Uterus (tissue), 2 donors: ENCODE data around the gene BTNL3.

Experiments
- CTCF ChIP-seq, 4 experiments: fragments of 200-600 bp in 2 of 4; fragments of 450-650 bp in 2 of 4; sonication (generic) in 2 of 4; IDR thresholded peaks; one replicate each; pipeline ENCODE4 v1.5.1; 2016 to 2019; ENCODE audit warnings: antibody characterized with exemption in 4 of 4, mild to moderate bottlenecking in 2 of 4, moderate library complexity in 1 of 4
- POLR2A ChIP-seq, 2 donors: fragments of 450-650 bp; IDR thresholded peaks; one replicate each; pipeline ENCODE4 v1.6.1; 2016; ENCODE audit warnings: antibody characterized with exemption in 2 of 2, mild to moderate bottlenecking in 1 of 2, moderate library complexity in 1 of 2

- TF ChIP-seq CTCF (IDR thresholded peaks at IDR 0.05) (no peak), POLR2A (IDR thresholded peaks at IDR 0.05) (no peak)
Observed at GRCh38 chr5:180974612-180975315, 13.9 kb upstream of the BTNL3 start.
